ENCODE results near the gene KCNJ12.
"Not testable (repeated sequence)": the region's sequence is repeated elsewhere in the genome, so short reads cannot be mapped to it uniquely, and the experiment has no call there.

Gene KCNJ12

GRCh38 chr17:21445091-21445650 is 69.0 kb downstream of the KCNJ12 start:
- DNase-seq, result no peak

- DNase-seq, result not testable (repeated sequence)
These were observed 71.4 kb downstream of the KCNJ12 start for GRCh38 chr17:21447552-21447951.

GRCh38 chr17:21449891-21450290 is 73.7 kb downstream of the KCNJ12 start:
- not testable (repeated sequence) for DNase-seq

GRCh38 chr17:21451975-21452374 is 75.8 kb downstream of the KCNJ12 start:
- DNase-seq, result no peak

GRCh38 chr17:21452377-21453143 is 76.4 kb downstream of the KCNJ12 start:
- peak in 52 of 58 donors; percentile 15 to 72 (median 50) for DNase-seq

- DNase-seq, result no peak
These were observed 77.2 kb downstream of the KCNJ12 start for GRCh38 chr17:21453144-21453898.

- DNase-seq, result not testable (repeated sequence)
These were observed 77.8 kb downstream of the KCNJ12 start for GRCh38 chr17:21454006-21454405.

GRCh38 chr17:21454441-21454840 is 78.3 kb downstream of the KCNJ12 start:
- no peak for DNase-seq

- no peak for DNase-seq
These were observed 79.6 kb downstream of the KCNJ12 start for GRCh38 chr17:21455761-21456160.

- DNase-seq, result not testable (repeated sequence)
These were observed 80.3 kb downstream of the KCNJ12 start for GRCh38 chr17:21456449-21456848.

GRCh38 chr17:21457051-21458026 is 81.2 kb downstream of the KCNJ12 start:
- peak in 53 of 58 donors; percentile 9 to 87 (median 64) for DNase-seq

- no peak for DNase-seq
These were observed 81.9 kb downstream of the KCNJ12 start for GRCh38 chr17:21458054-21458453.

- DNase-seq, result no peak
These were observed 83.4 kb downstream of the KCNJ12 start for GRCh38 chr17:21459536-21459935.

GRCh38 chr17:21460358-21460757 is 84.2 kb downstream of the KCNJ12 start:
- DNase-seq, result no peak

GRCh38 chr17:21462237-21462636 is 86.1 kb downstream of the KCNJ12 start:
- DNase-seq, result no peak

- DNase-seq, result no peak
These were observed 87.1 kb downstream of the KCNJ12 start for GRCh38 chr17:21463204-21463661.

GRCh38 chr17:21463779-21464407 is 87.7 kb downstream of the KCNJ12 start:
- peak in 1 of 58 donors; percentile 6 for DNase-seq

GRCh38 chr17:21464611-21465021 is 88.5 kb downstream of the KCNJ12 start:
- DNase-seq, result no peak

GRCh38 chr17:21466550-21466949 is 90.4 kb downstream of the KCNJ12 start:
- no peak for DNase-seq

GRCh38 chr17:21467196-21467595 is 91.0 kb downstream of the KCNJ12 start:
- DNase-seq, result no peak

Measured in anterior cingulate cortex (tissue), 58 donors.